ENCODE measurements around the gene MERTK. TPM values are rescaled to one million over a fixed set of nuclear protein-coding genes. Genes with fewer than 3 reads are reported as not detected.
"Not testable (repeated sequence)": the region's sequence is repeated elsewhere in the genome, so short reads cannot be mapped to it uniquely, and the experiment has no call there.

Gene MERTK
- 1 to 10 TPM; 3.4 to 9.7 (median 4.9) TPM for total RNA-seq

DNA sequence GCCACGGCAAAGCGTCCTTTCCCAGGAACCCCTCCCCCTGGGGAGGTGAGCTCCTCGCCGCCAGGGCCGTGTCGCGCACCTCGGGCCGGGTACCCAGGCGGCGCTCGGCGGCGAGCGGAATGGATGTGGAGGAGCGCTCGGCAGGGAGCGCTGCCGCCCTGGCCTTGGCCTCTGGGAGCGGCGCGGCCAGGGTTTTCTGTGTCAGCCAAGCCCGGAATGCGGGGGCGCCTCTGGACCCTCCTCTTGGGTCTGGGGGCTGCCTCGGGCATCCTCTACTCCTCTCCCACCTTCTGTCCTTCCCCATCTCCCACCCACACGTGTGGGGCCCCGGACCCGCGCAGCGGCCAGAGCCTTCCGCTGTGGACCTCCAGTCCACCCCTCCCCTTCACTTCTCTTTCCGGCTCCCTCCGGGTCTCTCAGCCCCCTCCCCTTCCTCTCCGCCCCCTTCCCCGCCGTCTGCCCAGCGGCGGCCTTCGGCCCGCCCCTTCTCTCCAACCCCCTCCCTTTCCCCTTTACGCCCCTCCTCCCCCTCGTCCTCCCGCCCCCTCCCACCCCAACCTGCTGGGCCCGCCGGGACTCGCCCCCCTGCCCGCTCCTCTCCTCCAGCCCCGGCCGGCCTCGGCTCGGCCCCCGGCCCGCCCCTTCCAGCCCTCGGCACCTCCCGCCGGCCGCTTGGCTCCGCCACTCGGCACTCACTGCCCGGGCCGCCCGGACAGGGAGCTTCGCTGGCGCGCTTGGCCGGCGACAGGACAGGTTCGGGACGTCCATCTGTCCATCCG lies at the start of gene MERTK:
TSS of gene MERTK (plus strand) at position 684 of the 779 bp plus-strand sequence. CDS start 129 bp downstream, outside the sequence.
- peak; percentile 76 to 97 for DNase-seq (ENCODE audit: low spot score in 2 of 2)
- H3K4me3 ChIP-seq (ENCODE audit: low read depth, poor library complexity, severe bottlenecking) = peak within 1 kb of the TSS; percentile 75
- intact Hi-C loops (cut with DNase I; ENCODE audit: low total_unique reads) = loop anchor here (5.0 kb wide), 1 partner anchor 149 kb away; no protein-coding TSS in a partner anchor
- TF ChIP-seq, protein P1, sequence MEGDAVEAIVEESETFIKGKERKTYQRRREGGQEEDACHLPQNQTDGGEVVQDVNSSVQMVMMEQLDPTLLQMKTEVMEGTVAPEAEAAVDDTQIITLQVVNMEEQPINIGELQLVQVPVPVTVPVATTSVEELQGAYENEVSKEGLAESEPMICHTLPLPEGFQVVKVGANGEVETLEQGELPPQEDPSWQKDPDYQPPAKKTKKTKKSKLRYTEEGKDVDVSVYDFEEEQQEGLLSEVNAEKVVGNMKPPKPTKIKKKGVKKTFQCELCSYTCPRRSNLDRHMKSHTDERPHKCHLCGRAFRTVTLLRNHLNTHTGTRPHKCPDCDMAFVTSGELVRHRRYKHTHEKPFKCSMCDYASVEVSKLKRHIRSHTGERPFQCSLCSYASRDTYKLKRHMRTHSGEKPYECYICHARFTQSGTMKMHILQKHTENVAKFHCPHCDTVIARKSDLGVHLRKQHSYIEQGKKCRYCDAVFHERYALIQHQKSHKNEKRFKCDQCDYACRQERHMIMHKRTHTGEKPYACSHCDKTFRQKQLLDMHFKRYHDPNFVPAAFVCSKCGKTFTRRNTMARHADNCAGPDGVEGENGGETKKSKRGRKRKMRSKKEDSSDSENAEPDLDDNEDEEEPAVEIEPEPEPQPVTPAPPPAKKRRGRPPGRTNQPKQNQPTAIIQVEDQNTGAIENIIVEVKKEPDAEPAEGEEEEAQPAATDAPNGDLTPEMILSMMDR (IDR thresholded peaks at IDR 0.05) = peak in 1 of 3 donors; percentile 70
- TF ChIP-seq POLR2A (IDR thresholded peaks at IDR 0.05) = no peak
- 0 to 1% methylated on average over 39 to 40 of the region's 71 CpGs for WGBS, 2 donors

- intact Hi-C loops (cut with DNase I; ENCODE audit: low total_unique reads); H3K4me3 ChIP-seq (ENCODE audit: low read depth, poor library complexity, severe bottlenecking): not testable (repeated sequence)
- WGBS, 2 donors = 17 to 20% methylated on average over 4 of the region's 4 CpGs
- DNase-seq (ENCODE audit: low spot score in 2 of 2) = peak in 1 of 2 donors; percentile 24
These were observed 47.8 kb upstream of the MERTK start for GRCh38 chr2:111850646-111851045.

DNA sequence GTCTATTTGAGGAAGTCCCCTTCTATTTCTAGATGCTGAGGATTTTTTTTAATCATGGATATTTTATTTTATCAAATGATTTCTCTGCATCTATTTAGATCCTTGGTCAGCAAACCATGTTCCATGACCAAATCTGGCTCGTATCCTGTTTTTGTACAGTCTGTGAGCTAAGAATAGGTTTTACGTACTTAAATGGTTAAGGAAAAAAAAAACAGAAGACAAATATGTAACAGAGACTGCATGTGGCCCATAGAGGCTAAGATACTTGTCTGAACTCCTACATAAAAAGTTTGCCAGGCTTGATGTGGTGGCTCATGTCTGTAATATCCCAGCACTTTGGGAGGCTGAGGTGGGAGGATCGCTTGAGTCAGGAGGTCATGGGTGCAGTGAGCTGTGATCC lies 45.9 kb upstream of the MERTK start:
- H3K4me3 ChIP-seq (ENCODE audit: low read depth, poor library complexity, severe bottlenecking); intact Hi-C loops (cut with DNase I; ENCODE audit: low total_unique reads); DNase-seq (ENCODE audit: low spot score in 2 of 2): not testable (repeated sequence)
- WGBS, 2 donors = 89 to 92% methylated on average over 3 of the region's 3 CpGs

GRCh38 chr2:111860005-111860404 lies 38.4 kb upstream of the MERTK start:
- H3K4me3 ChIP-seq (ENCODE audit: low read depth, poor library complexity, severe bottlenecking); intact Hi-C loops (cut with DNase I; ENCODE audit: low total_unique reads); DNase-seq (ENCODE audit: low spot score in 2 of 2): not testable (repeated sequence)
- WGBS, 2 donors = 67 to 75% methylated on average over 3 of the region's 3 CpGs

DNA sequence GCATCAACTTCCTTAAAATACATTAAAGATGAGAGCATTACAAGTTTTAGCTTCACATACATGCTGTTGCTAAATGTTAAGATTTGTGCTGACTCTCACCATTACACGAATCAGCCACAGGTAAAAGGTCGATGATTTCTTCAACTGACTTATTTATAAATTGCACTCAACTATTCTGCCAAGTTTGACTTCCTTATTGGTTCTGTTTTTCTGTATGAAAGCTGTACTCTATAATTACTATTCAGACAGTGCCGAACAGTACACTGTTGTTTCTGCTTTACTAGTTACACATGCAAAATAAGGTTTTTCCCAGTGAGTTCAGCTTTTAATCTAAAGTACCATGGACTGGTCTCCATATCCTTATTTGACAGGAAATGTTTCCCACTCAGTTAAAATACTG lies 33.3 kb upstream of the MERTK start:
- H3K4me3 ChIP-seq (ENCODE audit: low read depth, poor library complexity, severe bottlenecking); DNase-seq (ENCODE audit: low spot score in 2 of 2); intact Hi-C loops (cut with DNase I; ENCODE audit: low total_unique reads): not testable (repeated sequence)
- 67 to 72% methylated on average over 2 of the region's 3 CpGs for WGBS, 2 donors

- intact Hi-C loops (cut with DNase I; ENCODE audit: low total_unique reads); H3K4me3 ChIP-seq (ENCODE audit: low read depth, poor library complexity, severe bottlenecking); DNase-seq (ENCODE audit: low spot score in 2 of 2): not testable (repeated sequence)
- WGBS, 2 donors = 77 to 79% methylated on average over 2 of the region's 2 CpGs
These were observed 25.6 kb upstream of the MERTK start for GRCh38 chr2:111872806-111873205.

GRCh38 chr2:111883661-111884591 lies 14.5 kb upstream of the MERTK start, which contains the start of gene ANAPC1:
TSS of gene ANAPC1 (minus strand) at chr2:111884193. CDS start at chr2:111880825, 3,368 bp downstream.
- H3K4me3 ChIP-seq (ENCODE audit: low read depth, poor library complexity, severe bottlenecking) = peak within 1 kb of the TSS; percentile 97
- 0% methylated on average over 44 to 73 of the region's 73 CpGs for WGBS, 2 donors
- peak; percentile 74 to 95 for DNase-seq (ENCODE audit: low spot score in 2 of 2)
- intact Hi-C loops (cut with DNase I; ENCODE audit: low total_unique reads) = no loop called here
- TF ChIP-seq, protein P1 (IDR thresholded peaks at IDR 0.05) = no peak
- TF ChIP-seq POLR2A (IDR thresholded peaks at IDR 0.05) = no peak

DNA sequence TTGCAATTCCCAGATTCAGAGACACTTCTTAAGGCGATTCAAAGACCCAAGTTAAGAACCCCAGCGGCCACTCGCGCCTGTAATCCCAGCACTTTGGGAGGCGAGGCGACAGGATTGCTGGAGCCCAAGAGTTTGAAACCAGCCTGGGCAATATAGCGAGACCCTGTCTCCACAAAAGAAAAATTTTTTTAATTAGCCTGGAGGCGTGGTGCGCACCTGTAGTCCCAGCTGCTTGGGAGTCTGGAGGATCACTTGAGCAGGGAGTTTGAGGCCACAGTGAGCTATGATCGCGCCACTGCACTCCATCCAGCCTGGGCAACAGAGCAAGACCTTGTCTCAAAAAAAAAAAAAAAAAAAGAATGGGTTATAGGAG lies 13.8 kb upstream of the MERTK start:
- WGBS, 2 donors = 15 to 17% methylated on average over 11 of the region's 11 CpGs
- intact Hi-C loops (cut with DNase I; ENCODE audit: low total_unique reads) = no loop called here

More for the DNA sequence above, 13.8 kb upstream of the MERTK start:
- TF ChIP-seq, protein P1 (IDR thresholded peaks at IDR 0.05) = no peak
- TF ChIP-seq POLR2A (IDR thresholded peaks at IDR 0.05) = no peak
- no peak for DNase-seq (ENCODE audit: low spot score in 2 of 2)
- peak overlapping the region; percentile 97 for H3K4me3 ChIP-seq (ENCODE audit: low read depth, poor library complexity, severe bottlenecking)
